OCI-LY1 (cell line): ENCODE measurements around the gene MAP3K9.

Source experiments
- EZH2 ChIP-seq: fragments of 200-600 bp; sonication (generic), shearing (Covaris generic); IDR thresholded peaks from 2 replicates; pipeline ENCODE4 v1.8.0; 2017; ENCODE audit warnings: borderline replicate concordance, mixed run types, mild to moderate bottlenecking, antibody characterized with exemption, low read length, moderate library complexity, mixed read lengths
- TF ChIP-seq, protein P1 (sequence below): fragments of 200-600 bp; sonication (generic), shearing (Covaris generic); IDR thresholded peaks from 2 replicates; pipeline ENCODE4 v1.5.1; 2017; ENCODE audit warnings: mild to moderate bottlenecking, antibody characterized with exemption, low read length, moderate library complexity, mixed read lengths

- TF ChIP-seq, protein P1, sequence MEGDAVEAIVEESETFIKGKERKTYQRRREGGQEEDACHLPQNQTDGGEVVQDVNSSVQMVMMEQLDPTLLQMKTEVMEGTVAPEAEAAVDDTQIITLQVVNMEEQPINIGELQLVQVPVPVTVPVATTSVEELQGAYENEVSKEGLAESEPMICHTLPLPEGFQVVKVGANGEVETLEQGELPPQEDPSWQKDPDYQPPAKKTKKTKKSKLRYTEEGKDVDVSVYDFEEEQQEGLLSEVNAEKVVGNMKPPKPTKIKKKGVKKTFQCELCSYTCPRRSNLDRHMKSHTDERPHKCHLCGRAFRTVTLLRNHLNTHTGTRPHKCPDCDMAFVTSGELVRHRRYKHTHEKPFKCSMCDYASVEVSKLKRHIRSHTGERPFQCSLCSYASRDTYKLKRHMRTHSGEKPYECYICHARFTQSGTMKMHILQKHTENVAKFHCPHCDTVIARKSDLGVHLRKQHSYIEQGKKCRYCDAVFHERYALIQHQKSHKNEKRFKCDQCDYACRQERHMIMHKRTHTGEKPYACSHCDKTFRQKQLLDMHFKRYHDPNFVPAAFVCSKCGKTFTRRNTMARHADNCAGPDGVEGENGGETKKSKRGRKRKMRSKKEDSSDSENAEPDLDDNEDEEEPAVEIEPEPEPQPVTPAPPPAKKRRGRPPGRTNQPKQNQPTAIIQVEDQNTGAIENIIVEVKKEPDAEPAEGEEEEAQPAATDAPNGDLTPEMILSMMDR: no peak
- TF ChIP-seq EZH2: no peak
Measured at GRCh38 chr14:70701610-70702009, 107.7 kb downstream of the MAP3K9 start.
